ENCODE results near the gene PDS5A. TPM values are rescaled to one million over a fixed set of nuclear protein-coding genes. Genes with fewer than 3 reads are reported as not detected.
"Not testable (repeated sequence)": the region's sequence is repeated elsewhere in the genome, so short reads cannot be mapped to it uniquely, and the experiment has no call there.

The PDS5A gene

DNA sequence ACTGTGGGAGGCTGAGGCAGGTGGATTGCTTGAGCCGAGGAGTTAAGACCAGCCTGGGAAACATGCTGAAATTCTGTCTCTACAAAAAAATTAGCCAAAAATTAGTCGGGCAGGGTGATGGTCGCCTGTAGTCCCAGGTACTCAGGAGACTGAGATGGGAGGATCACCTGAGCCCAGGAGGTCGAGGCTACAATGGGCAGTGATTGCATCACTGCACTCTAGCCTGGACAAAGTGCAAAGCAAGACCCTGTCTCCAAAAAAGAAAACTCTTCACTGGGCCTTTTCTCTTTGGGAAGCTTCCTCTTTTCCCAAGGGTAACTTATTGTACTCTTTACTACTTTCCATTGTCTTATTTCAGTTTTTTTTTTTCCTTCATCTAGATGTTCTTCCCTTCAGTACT lies 190.9 kb downstream of the PDS5A start:
- no peak overlapping the region for H3K27ac ChIP-seq (ENCODE audit: low read depth, low read length)
- no peak overlapping the region for H3K4me3 ChIP-seq (ENCODE audit: low read length)
- no peaks in the 10 kb centered on the region for H3K27me3 ChIP-seq (ENCODE audit: insufficient read depth, low read length, poor library complexity)
- H3K56ac ChIP-seq (ENCODE audit: low read length): no peak overlapping the region
- H3K4ac ChIP-seq (ENCODE audit: low read depth, low read length): no peak overlapping the region
- H3K79me2 ChIP-seq (ENCODE audit: control insufficient read depth, insufficient read depth, low read length): no peaks in the 10 kb centered on the region
- H2BK15ac ChIP-seq (replicated peaks; ENCODE audit: low read depth): no peak overlapping the region
- no peak overlapping the region for H2AK5ac ChIP-seq (ENCODE audit: low read length)
- no peak overlapping the region for H4K8ac ChIP-seq (ENCODE audit: low read depth, low read length)
- H3K18ac ChIP-seq (ENCODE audit: low read length): no peak overlapping the region
- DNase-seq: no peak
- H3K36me3 ChIP-seq (ENCODE audit: control insufficient read depth, insufficient read depth, low read length): no peaks in the 10 kb centered on the region
- H2BK5ac ChIP-seq (ENCODE audit: low read length): no peak overlapping the region
- no peak overlapping the region for H3K23ac ChIP-seq (ENCODE audit: low read length)
- no peaks in the 10 kb centered on the region for H3K4me1 ChIP-seq (ENCODE audit: control insufficient read depth, low read depth, low read length)
- no peak overlapping the region for H2BK120ac ChIP-seq (ENCODE audit: low read depth, low read length)
- no peak overlapping the region for H4K5ac ChIP-seq (ENCODE audit: low read length)
- H3K4me2 ChIP-seq (ENCODE audit: low read length): no peak overlapping the region
- H3K9ac ChIP-seq (ENCODE audit: low read length): no peak overlapping the region
- no peaks in the 10 kb centered on the region for H3K79me1 ChIP-seq (ENCODE audit: low read length)
- no CpG with 5 or more reads among the region's 4 CpGs for WGBS (ENCODE audit: extremely low coverage, insufficient coverage, low lambda C conversion rate)

DNA sequence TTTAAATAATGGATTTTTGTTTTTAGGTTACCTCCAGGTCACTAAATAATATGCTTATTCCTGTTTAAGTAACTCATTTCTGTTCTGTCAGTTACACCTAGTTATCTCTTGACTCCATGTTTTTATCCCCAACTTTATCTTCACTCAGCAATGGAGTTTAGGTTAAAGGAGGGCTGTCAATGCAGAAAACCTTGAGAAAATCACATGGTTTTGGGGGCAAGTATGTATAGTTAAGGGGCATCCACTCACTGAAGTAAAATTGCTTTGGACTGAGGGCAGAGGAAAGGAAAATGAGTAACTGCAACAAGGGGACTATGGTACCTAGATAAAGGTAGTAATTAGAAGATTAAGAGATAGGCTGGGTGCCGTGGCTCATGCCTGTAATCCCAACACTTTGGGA lies 192.6 kb downstream of the PDS5A start:
- Histone ChIP-seq H3K27me3 (ENCODE audit: insufficient read depth, low read length, poor library complexity) (no peaks in the 10 kb centered on the region), H3K23ac (ENCODE audit: low read length) (no peak overlapping the region), H3K4me2 (ENCODE audit: low read length) (no peak overlapping the region), H3K9ac (ENCODE audit: low read length) (no peak overlapping the region), H2BK120ac (ENCODE audit: low read depth, low read length) (no peak overlapping the region), H4K8ac (ENCODE audit: low read depth, low read length) (no peak overlapping the region), H3K36me3 (ENCODE audit: control insufficient read depth, insufficient read depth, low read length) (no peaks in the 10 kb centered on the region), H4K5ac (ENCODE audit: low read length) (no peak overlapping the region), H3K79me1 (ENCODE audit: low read length) (no peaks in the 10 kb centered on the region), H3K4me1 (ENCODE audit: control insufficient read depth, low read depth, low read length) (no peaks in the 10 kb centered on the region), H2BK5ac (ENCODE audit: low read length) (no peak overlapping the region), H3K18ac (ENCODE audit: low read length) (no peak overlapping the region), H3K79me2 (ENCODE audit: control insufficient read depth, insufficient read depth, low read length) (no peaks in the 10 kb centered on the region), H2AK5ac (ENCODE audit: low read length) (no peak overlapping the region), H2BK15ac (replicated peaks; ENCODE audit: low read depth) (no peak overlapping the region), H3K4ac (ENCODE audit: low read depth, low read length) (no peak overlapping the region), H3K27ac (ENCODE audit: low read depth, low read length) (no peak overlapping the region), H3K4me3 (ENCODE audit: low read length) (no peak overlapping the region), H3K56ac (ENCODE audit: low read length) (no peak overlapping the region)
- DNase-seq: no peak
- WGBS (ENCODE audit: extremely low coverage, insufficient coverage, low lambda C conversion rate): no CpG with 5 or more reads among the region's 1 CpG

DNA sequence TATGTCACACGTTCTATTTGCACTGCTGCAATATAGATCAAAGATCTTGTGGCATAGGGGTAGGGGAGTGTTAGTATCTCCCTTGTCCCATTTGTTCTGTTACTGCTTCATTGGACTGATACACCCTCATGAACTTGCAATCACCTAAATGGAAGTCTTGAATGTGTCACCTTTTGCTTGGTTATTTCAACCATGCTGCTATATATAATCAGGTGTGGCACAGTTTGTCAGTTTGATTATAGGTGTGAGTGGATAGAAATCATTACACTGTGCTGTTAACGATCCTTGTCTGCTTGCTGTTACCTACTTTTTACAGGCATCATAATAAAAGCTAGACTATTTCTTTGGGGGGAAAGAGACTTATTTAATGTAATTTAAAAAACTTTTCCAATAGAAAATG lies 195.7 kb downstream of the PDS5A start:
- H3K4me3 ChIP-seq (ENCODE audit: low read length); H3K23ac ChIP-seq (ENCODE audit: low read length); H3K9ac ChIP-seq (ENCODE audit: low read length); H3K4ac ChIP-seq (ENCODE audit: low read depth, low read length); H2BK5ac ChIP-seq (ENCODE audit: low read length); H3K27me3 ChIP-seq (ENCODE audit: insufficient read depth, low read length, poor library complexity); H3K18ac ChIP-seq (ENCODE audit: low read length); H3K4me1 ChIP-seq (ENCODE audit: control insufficient read depth, low read depth, low read length); H3K79me2 ChIP-seq (ENCODE audit: control insufficient read depth, insufficient read depth, low read length); H2BK120ac ChIP-seq (ENCODE audit: low read depth, low read length); H3K56ac ChIP-seq (ENCODE audit: low read length); H2BK15ac ChIP-seq (replicated peaks; ENCODE audit: low read depth); DNase-seq; H4K8ac ChIP-seq (ENCODE audit: low read depth, low read length); H3K27ac ChIP-seq (ENCODE audit: low read depth, low read length); H2AK5ac ChIP-seq (ENCODE audit: low read length); H4K5ac ChIP-seq (ENCODE audit: low read length); H3K79me1 ChIP-seq (ENCODE audit: low read length); H3K4me2 ChIP-seq (ENCODE audit: low read length); H3K36me3 ChIP-seq (ENCODE audit: control insufficient read depth, insufficient read depth, low read length): not testable (repeated sequence)
- WGBS (ENCODE audit: extremely low coverage, insufficient coverage, low lambda C conversion rate): no CpG with 5 or more reads among the region's 2 CpGs

Small RNAs within 50 kb of the gene (small RNA-seq; reads per million reads assigned to genes)
- gene RNA5SP159 (ENCODE audit: insufficient read depth): not detected
